CD4-positive, CD25-positive, alpha-beta regulatory T cell (primary cell): Measurements from ENCODE around the gene KRTAP10-7. TPM values are rescaled to one million over a fixed set of nuclear protein-coding genes. Genes with fewer than 3 reads are reported as not detected.
"Not testable (repeated sequence)": the region's sequence is repeated elsewhere in the genome, so short reads cannot be mapped to it uniquely, and the experiment has no call there.

ENCODE experiments used
- ATAC-seq, 2 donors: fragments of 150-1000 bp; cut with Tn5 transposase; one replicate each; pipeline ENCODE4 v1.10.0; 2021; ENCODE audit warnings: low read depth in 2 of 2, moderate number of reproducible peaks in 2 of 2, moderate library complexity in 1 of 2
- DNase-seq, 3 donors: peaks; one replicate each; pipeline versions ENCODE4 v3.0.0 to v3.0.0-alpha.2; 2012 to 2022; ENCODE audit warnings: mixed read lengths in 1 of 3
- H3K27ac ChIP-seq: one replicate; pipeline ENCODE4 v1.7.0; 2013; ENCODE audit warnings: mild to moderate bottlenecking, low read length; ENCODE audit not compliant: insufficient read depth, poor library complexity, severe bottlenecking
- H3K27me3 ChIP-seq: one replicate; pipeline ENCODE4 v1.7.0; 2013; ENCODE audit warnings: low read length; ENCODE audit not compliant: control insufficient read depth, insufficient read depth
- H3K36me3 ChIP-seq: one replicate; pipeline ENCODE4 v1.7.0; 2013; ENCODE audit warnings: mild to moderate bottlenecking, low read length, moderate library complexity; ENCODE audit not compliant: control insufficient read depth, insufficient read depth
- H3K4me1 ChIP-seq: 2 replicates; pipeline ENCODE4 v1.7.0; 2013; ENCODE audit warnings: mild to moderate bottlenecking, low read length; ENCODE audit not compliant: insufficient read depth, control insufficient read depth, poor library complexity, severe bottlenecking
- H3K4me3 ChIP-seq: one replicate; pipeline ENCODE4 v1.7.0; 2013; ENCODE audit warnings: low read depth, mild to moderate bottlenecking, low read length, moderate library complexity
- H3K9me3 ChIP-seq, 2 experiments: 1 replicate in 1 of 2; 2 replicates in 1 of 2; pipeline ENCODE4 v1.7.0; 2013; ENCODE audit warnings: low read length in 2 of 2, mild to moderate bottlenecking in 1 of 2, moderate library complexity in 1 of 2; ENCODE audit not compliant: control insufficient read depth in 2 of 2
- H3K27ac Mint-ChIP-seq, 3 donors: one replicate each; pipeline ENCODE4 v1.8.0; 2020 to 2022; ENCODE audit warnings: mild to moderate bottlenecking in 3 of 3, mixed read lengths in 3 of 3, moderate library complexity in 2 of 3
- H3K27me3 Mint-ChIP-seq: one replicate; pipeline ENCODE4 v1.8.0; 2022; ENCODE audit warnings: mild to moderate bottlenecking, mixed read lengths
- H3K36me3 Mint-ChIP-seq: one replicate; pipeline ENCODE4 v1.8.0; 2020; ENCODE audit warnings: mixed read lengths
- H3K4me1 Mint-ChIP-seq, 4 donors: one replicate each; pipeline ENCODE4 v1.8.0; 2020 to 2022; ENCODE audit warnings: mixed read lengths in 4 of 4, mild to moderate bottlenecking in 1 of 4
- H3K4me3 Mint-ChIP-seq, 4 donors: one replicate each; pipeline ENCODE4 v1.8.0; 2020 to 2022; ENCODE audit warnings: mild to moderate bottlenecking in 4 of 4, mixed read lengths in 4 of 4, moderate library complexity in 3 of 4
- H3K9me3 Mint-ChIP-seq, 7 donors: one replicate each; pipeline ENCODE4 v1.8.0; 2020 to 2022; ENCODE audit warnings: mixed read lengths in 7 of 7, mild to moderate bottlenecking in 3 of 7, moderate library complexity in 2 of 7
- polyA plus RNA-seq, 4 donors: library from polyadenylated mRNA; unstranded; fragments of 300-500 nt; fragmentation: Illumina TruSeq; gene quantifications; one replicate each; pipeline ENCODE4 v1.2.3, GENCODE V29; 2021
- total RNA-seq: library from RNA; stranded (reverse); gene quantifications from one replicate; pipeline ENCODE4 v1.2.3, GENCODE V29; 2022

KRTAP10-7 gene
- total and polyA plus RNA-seq, 5 donors from 2014 or later = not detected

- peaks cover 11 to 12% of the 10 kb centered on the region in 2 experiments for H3K9me3 ChIP-seq
- H3K9me3 Mint-ChIP-seq = peaks cover 0 to 19% (median 1%) of the 10 kb centered on the region in 7 donors
- not testable (repeated sequence) for H3K4me3 ChIP-seq, H3K27ac ChIP-seq, H3K4me3 Mint-ChIP-seq, ATAC-seq, H3K36me3 ChIP-seq, H3K4me1 Mint-ChIP-seq, H3K27me3 ChIP-seq, H3K36me3 Mint-ChIP-seq, H3K4me1 ChIP-seq, DNase-seq
- H3K27me3 Mint-ChIP-seq = peaks cover 27% of the 10 kb centered on the region
- H3K27ac Mint-ChIP-seq = peak within 1 kb of the TSS in 1 of 3 donors; percentile 73
Observed at GRCh38 chr21:44573630-44574456, 26.6 kb upstream of the KRTAP10-7 start, which contains the start of gene KRTAP10-4. Gene KRTAP10-4, plus strand, starts transcription at chr21:44573729. Its CDS starts 30 bp downstream, at chr21:44573759.

GRCh38 chr21:44574457-44575306 lies 25.7 kb upstream of the KRTAP10-7 start:
- Histone ChIP-seq H3K9me3 (peaks cover 11 to 12% of the 10 kb centered on the region in 2 experiments), H3K36me3 (no peaks in the 10 kb centered on the region), H3K4me3 (no peak overlapping the region), H3K4me1 (peaks cover 5% of the 10 kb centered on the region), H3K27me3 (no peaks in the 10 kb centered on the region), H3K27ac (no peak overlapping the region)
- H3K9me3 Mint-ChIP-seq = peaks cover 0 to 22% (median 4%) of the 10 kb centered on the region in 7 donors
- H3K27me3 Mint-ChIP-seq = peaks cover 32% of the 10 kb centered on the region
- no peak for ATAC-seq
- no peak overlapping the region for H3K4me3 Mint-ChIP-seq
- peak overlapping the region in 1 of 3 donors; percentile 36 for H3K27ac Mint-ChIP-seq
- no peak for DNase-seq
- peaks cover 6% of the 10 kb centered on the region for H3K36me3 Mint-ChIP-seq
- H3K4me1 Mint-ChIP-seq = peaks cover 0 to 5% (median 0%) of the 10 kb centered on the region in 4 donors

- no peak overlapping the region for H3K4me3 Mint-ChIP-seq
Observed at GRCh38 chr21:44575307-44576024, 24.9 kb upstream of the KRTAP10-7 start.

GRCh38 chr21:44576025-44576420 lies 24.4 kb upstream of the KRTAP10-7 start:
- Histone ChIP-seq H3K27ac (no peak overlapping the region), H3K36me3 (no peaks in the 10 kb centered on the region), H3K4me1 (peaks cover 5% of the 10 kb centered on the region), H3K27me3 (no peaks in the 10 kb centered on the region), H3K9me3 (peaks cover 13 to 14% of the 10 kb centered on the region in 2 experiments), H3K4me3 (no peak overlapping the region)
- DNase-seq (no peak), ATAC-seq (no peak)
- Mint-ChIP-seq H3K27me3 (peaks cover 34% of the 10 kb centered on the region), H3K4me3 (no peak overlapping the region), H3K36me3 (peaks cover 6% of the 10 kb centered on the region), H3K27ac (no peak overlapping the region), H3K4me1 (peaks cover 0 to 5% (median 0%) of the 10 kb centered on the region in 4 donors), H3K9me3 (peaks cover 0 to 31% (median 4%) of the 10 kb centered on the region in 7 donors)

More at GRCh38 chr21:44575307-44576024, 24.9 kb upstream of the KRTAP10-7 start:
- peaks cover 5% of the 10 kb centered on the region for H3K4me1 ChIP-seq
- Mint-ChIP-seq H3K36me3 (peaks cover 6% of the 10 kb centered on the region), H3K27ac (no peak overlapping the region), H3K9me3 (peaks cover 0 to 27% (median 4%) of the 10 kb centered on the region in 7 donors), H3K27me3 (peaks cover 32% of the 10 kb centered on the region), H3K4me1 (peaks cover 0 to 5% (median 0%) of the 10 kb centered on the region in 4 donors)
- no peaks in the 10 kb centered on the region for H3K27me3 ChIP-seq
- no peak overlapping the region for H3K4me3 ChIP-seq
- H3K27ac ChIP-seq = no peak overlapping the region
- peaks cover 11 to 12% of the 10 kb centered on the region in 2 experiments for H3K9me3 ChIP-seq
- no peaks in the 10 kb centered on the region for H3K36me3 ChIP-seq
- no peak for DNase-seq
- ATAC-seq = no peak

GRCh38 chr21:44578371-44579055 lies 21.9 kb upstream of the KRTAP10-7 start:
- peaks cover 21 to 26% of the 10 kb centered on the region in 2 experiments for H3K9me3 ChIP-seq
- H3K27me3 Mint-ChIP-seq = peaks cover 29% of the 10 kb centered on the region
- H3K4me3 ChIP-seq = no peak overlapping the region
- peaks cover 0 to 41% (median 10%) of the 10 kb centered on the region in 7 donors for H3K9me3 Mint-ChIP-seq
- no peaks in the 10 kb centered on the region for H3K36me3 ChIP-seq
- H3K36me3 Mint-ChIP-seq = peaks cover 6% of the 10 kb centered on the region
- H3K27ac Mint-ChIP-seq = no peak overlapping the region
- no peaks in the 10 kb centered on the region for H3K27me3 ChIP-seq
- peaks cover 0 to 8% (median under 1%) of the 10 kb centered on the region in 4 donors for H3K4me1 Mint-ChIP-seq
- DNase-seq (no peak), ATAC-seq (no peak)
- peaks cover 5% of the 10 kb centered on the region for H3K4me1 ChIP-seq
- H3K27ac ChIP-seq = no peak overlapping the region
- no peak overlapping the region for H3K4me3 Mint-ChIP-seq

- Histone ChIP-seq H3K27ac (no peak overlapping the region), H3K9me3 (peaks cover 21 to 26% of the 10 kb centered on the region in 2 experiments), H3K4me3 (no peak overlapping the region), H3K36me3 (no peaks in the 10 kb centered on the region), H3K4me1 (peaks cover 5% of the 10 kb centered on the region), H3K27me3 (no peaks in the 10 kb centered on the region)
- DNase-seq (no peak), ATAC-seq (no peak)
- no peak overlapping the region for H3K27ac Mint-ChIP-seq
- H3K27me3 Mint-ChIP-seq = peaks cover 33% of the 10 kb centered on the region
- H3K9me3 Mint-ChIP-seq = peaks cover 0 to 41% (median 10%) of the 10 kb centered on the region in 7 donors
- peaks cover 6 to 15% (median 8%) of the 10 kb centered on the region in 4 donors for H3K4me1 Mint-ChIP-seq
- H3K4me3 Mint-ChIP-seq = no peak overlapping the region
- H3K36me3 Mint-ChIP-seq = peaks cover 6% of the 10 kb centered on the region
Observed at GRCh38 chr21:44579056-44579832, 21.2 kb upstream of the KRTAP10-7 start.
